GM18520 (cell line): ENCODE measurements around the gene PODXL.

Experiments used
- ATAC-seq: cut with Tn5 transposase; IDR thresholded peaks from one replicate; pipeline ENCODE4 v1.9.1; 2021; ENCODE audit not compliant: unreplicated experiment

PODXL gene

DNA sequence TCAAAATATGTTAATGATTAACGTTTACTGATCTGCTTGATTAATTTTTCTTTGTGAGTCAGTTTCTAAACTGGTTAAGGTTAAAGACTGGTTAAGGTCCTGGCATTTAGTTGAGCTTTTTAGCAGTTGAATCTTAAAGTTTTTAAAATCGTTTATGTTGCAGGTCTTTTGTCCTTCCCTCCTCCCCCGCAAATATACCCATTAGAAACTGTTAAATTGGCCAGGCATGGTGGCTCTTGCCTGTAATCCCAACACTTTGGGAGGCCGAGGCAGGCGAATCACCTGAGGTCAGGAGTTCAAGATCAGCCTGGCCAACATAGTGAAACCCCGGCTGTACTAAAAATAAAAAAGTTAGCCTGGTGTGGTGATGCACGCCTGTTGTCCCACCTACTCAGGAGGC, 100.9 kb downstream of the PODXL start:
- no peak for ATAC-seq

- no peak for ATAC-seq
These were observed 101.4 kb downstream of the PODXL start for GRCh38 chr7:131455001-131455400.

DNA sequence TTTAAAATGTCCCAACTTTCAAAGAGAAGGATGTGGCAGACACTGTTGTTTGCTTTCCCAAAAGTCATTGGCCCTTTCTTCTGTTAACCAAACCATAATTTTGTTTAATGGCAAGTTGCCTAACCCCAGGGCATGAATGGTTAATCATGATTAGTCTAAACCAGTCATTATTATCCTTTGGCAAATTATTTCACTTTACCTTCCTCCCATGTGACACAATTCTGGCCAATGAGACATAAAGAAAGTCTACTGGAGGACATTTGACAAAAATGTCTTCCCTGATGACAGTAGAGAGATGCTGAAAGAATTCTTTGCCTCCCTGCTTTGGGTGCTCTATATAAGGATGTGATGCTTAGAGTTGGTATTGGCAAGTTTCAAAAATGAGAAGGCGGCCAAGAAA, 101.9 kb downstream of the PODXL start:
- ATAC-seq, result no peak
